ENCODE measurements around the gene TBC1D13. TPM values are rescaled to one million over a fixed set of nuclear protein-coding genes. Genes with fewer than 3 reads are reported as not detected.
"Not testable (repeated sequence)": the region's sequence is repeated elsewhere in the genome, so short reads cannot be mapped to it uniquely, and the experiment has no call there.

Gene TBC1D13
- total and polyA plus RNA-seq, 7 experiments from 2014 or later, result 18.6 to 43.5 (median 24.9) TPM

- Histone ChIP-seq H3K4me3 (ENCODE audit: low read length) (peak overlapping the region; percentile 97), H3K4me1 (ENCODE audit: control insufficient read depth in 2 of 2, insufficient read depth in 2 of 2, low read length in 2 of 2) (peaks cover 7 to 12% of the 10 kb centered on the region in 2 donors), H3K36me3 (ENCODE audit: control insufficient read depth in 2 of 3, insufficient read depth in 3 of 3, low read length in 3 of 3) (peaks cover 0 to 14% (median 0%) of the 10 kb centered on the region in 3 experiments), H3K27ac (ENCODE audit: low read depth, low read length) (peak overlapping the region; percentile 93), H3K9me3 (ENCODE audit: control insufficient read depth in 2 of 3, low read length in 3 of 3) (peaks cover 0 to 5% (median 0%) of the 10 kb centered on the region in 3 experiments), H3K27me3 (ENCODE audit: control insufficient read depth in 2 of 2, insufficient read depth in 2 of 2, low read length in 2 of 2) (no peaks in the 10 kb centered on the region)
- peak overlapping the region; percentile 93 to 100 (median 100) for H3K27ac Mint-ChIP-seq
- POLR2A ChIA-PET, result interaction anchor here (0.5 to 3.3 kb wide), 16 partner anchors 9 to 400 kb away, joined by 3 to 31 read pairs (median 4); partner anchors contain the start of genes ENDOG, SET, TBC1D13 and URM1
- peaks cover 0 to 4% (median 0%) of the 10 kb centered on the region in 11 donors for H3K9me3 Mint-ChIP-seq
- H3K4me1 Mint-ChIP-seq, result peaks cover 21 to 42% (median 39%) of the 10 kb centered on the region in 7 donors
- peak overlapping the region; percentile 95 to 99 (median 98) for H3K4me3 Mint-ChIP-seq
- peak in 6 of 9 donors; percentile 34 to 53 (median 42) for DNase-seq
- H3K27me3 Mint-ChIP-seq, result no peaks in the 10 kb centered on the region
- intact Hi-C loops (cut with micrococcal nuclease), result loop anchor here (1.0 to 5.0 kb wide), 15 partner anchors 16 to 494 kb away; partner anchors contain the start of genes DYNC2I2 (in 2 of the 2), ENDOG (in 2 of the 2), LRRC8A (in 2 of the 2) and TBC1D13 (in 2 of the 2)
- peak; percentile 33 for ATAC-seq
- CTCF ChIA-PET, result interaction anchor here (1.1 kb wide), 1 partner anchor 22 kb away, joined by 3 read pairs; no protein-coding TSS in a partner anchor
- peaks cover 0 to 14% (median 5%) of the 10 kb centered on the region in 5 donors for H3K36me3 Mint-ChIP-seq
Measured at GRCh38 chr9:128771094-128771721, 15.8 kb upstream of the TBC1D13 start.

GRCh38 chr9:128771745-128772519, 15.1 kb upstream of the TBC1D13 start, which contains the start of gene ZER1:
TSS of gene ZER1 (minus strand) at chr9:128771927. CDS start at chr9:128755565, 16,362 bp downstream.
- H3K9me3 Mint-ChIP-seq, result peaks cover 0 to 4% (median 0%) of the 10 kb centered on the region in 11 donors
- Histone ChIP-seq H3K27me3 (ENCODE audit: control insufficient read depth in 2 of 2, insufficient read depth in 2 of 2, low read length in 2 of 2) (no peaks in the 10 kb centered on the region), H3K27ac (ENCODE audit: low read depth, low read length) (peak within 1 kb of the TSS; percentile 93), H3K36me3 (ENCODE audit: control insufficient read depth in 2 of 3, insufficient read depth in 3 of 3, low read length in 3 of 3) (peaks cover 0 to 14% (median 0%) of the 10 kb centered on the region in 3 experiments), H3K4me3 (ENCODE audit: low read length) (peak within 1 kb of the TSS; percentile 97), H3K9me3 (ENCODE audit: control insufficient read depth in 2 of 3, low read length in 3 of 3) (peaks cover 0 to 5% (median 0%) of the 10 kb centered on the region in 3 experiments), H3K4me1 (ENCODE audit: control insufficient read depth in 2 of 2, insufficient read depth in 2 of 2, low read length in 2 of 2) (peaks cover 7 to 12% of the 10 kb centered on the region in 2 donors)
- intact Hi-C loops (cut with micrococcal nuclease), result loop anchor here (1.0 to 5.0 kb wide), 15 partner anchors 15 to 495 kb away; partner anchors contain the start of genes DYNC2I2 (in 2 of the 2), ENDOG (in 2 of the 2), LRRC8A (in 2 of the 2) and TBC1D13 (in 2 of the 2)
- no peaks in the 10 kb centered on the region for H3K27me3 Mint-ChIP-seq
- H3K27ac Mint-ChIP-seq, result peak within 1 kb of the TSS; percentile 93 to 100 (median 100)
- H3K4me3 Mint-ChIP-seq, result peak within 1 kb of the TSS; percentile 95 to 99 (median 98)
- POLR2A ChIA-PET, result interaction anchor here (0.5 to 3.3 kb wide), 19 partner anchors 9 to 401 kb away, joined by 3 to 31 read pairs (median 5); partner anchors contain the start of genes ENDOG, MIGA2, SET and TBC1D13
- peaks cover 0 to 14% (median 5%) of the 10 kb centered on the region in 5 donors for H3K36me3 Mint-ChIP-seq
- DNase-seq (peak; percentile 92 to 98 (median 95)), ATAC-seq (peak; percentile 97)
- CTCF ChIA-PET, result interaction anchor here (1.1 kb wide), 1 partner anchor 21 kb away, joined by 3 read pairs; no protein-coding TSS in a partner anchor
- H3K4me1 Mint-ChIP-seq, result peaks cover 21 to 40% (median 39%) of the 10 kb centered on the region in 7 donors

- DNase-seq (no peak), ATAC-seq (no peak)
- Histone ChIP-seq H3K27me3 (ENCODE audit: control insufficient read depth in 2 of 2, insufficient read depth in 2 of 2, low read length in 2 of 2) (no peaks in the 10 kb centered on the region), H3K27ac (ENCODE audit: low read depth, low read length) (no peak overlapping the region), H3K9me3 (ENCODE audit: control insufficient read depth in 2 of 3, low read length in 3 of 3) (peaks cover 0 to 5% (median 0%) of the 10 kb centered on the region in 3 experiments), H3K4me3 (ENCODE audit: low read length) (no peak overlapping the region), H3K4me1 (ENCODE audit: control insufficient read depth in 2 of 2, insufficient read depth in 2 of 2, low read length in 2 of 2) (peaks cover 7 to 12% of the 10 kb centered on the region in 2 donors), H3K36me3 (ENCODE audit: control insufficient read depth in 2 of 3, insufficient read depth in 3 of 3, low read length in 3 of 3) (peaks cover 0 to 6% (median 0%) of the 10 kb centered on the region in 3 experiments)
- peak overlapping the region in 8 of 10 donors; percentile 42 to 99 (median 90) for H3K4me3 Mint-ChIP-seq
- peak overlapping the region in 7 of 9 donors; percentile 25 to 100 (median 92) for H3K27ac Mint-ChIP-seq
- no peaks in the 10 kb centered on the region for H3K27me3 Mint-ChIP-seq
- H3K9me3 Mint-ChIP-seq, result peaks cover 0 to 4% (median 0%) of the 10 kb centered on the region in 11 donors
- intact Hi-C loops (cut with micrococcal nuclease), result loop anchor here (5.0 kb wide), 3 partner anchors 116 to 496 kb away; partner anchors contain the start of genes DYNC2I2 (in 1 of the 2), GOLGA2 (in 1 of the 2), MIGA2 (in 1 of the 2) and SWI5 (in 1 of the 2)
- peaks cover 18 to 33% (median 30%) of the 10 kb centered on the region in 7 donors for H3K4me1 Mint-ChIP-seq
- H3K36me3 Mint-ChIP-seq, result peaks cover 0 to 5% (median 4%) of the 10 kb centered on the region in 5 donors
- ChIA-PET POLR2A (interaction anchor here (0.9 to 3.3 kb wide), 7 partner anchors 9 to 263 kb away, joined by 4 to 31 read pairs (median 10); partner anchors contain the start of genes MIGA2, TBC1D13 and ZDHHC12), CTCF (no interaction called here)
Measured at GRCh38 chr9:128773049-128773448, 14.0 kb upstream of the TBC1D13 start.

- intact Hi-C loops (cut with micrococcal nuclease), result loop anchor here (5.0 kb wide), 3 partner anchors 118 to 498 kb away; partner anchors contain the start of genes DYNC2I2 (in 1 of the 2), GOLGA2 (in 1 of the 2), MIGA2 (in 1 of the 2) and SWI5 (in 1 of the 2)
- Histone ChIP-seq H3K27ac (ENCODE audit: low read depth, low read length) (no peak overlapping the region), H3K4me3 (ENCODE audit: low read length) (no peak overlapping the region), H3K4me1 (ENCODE audit: control insufficient read depth in 2 of 2, insufficient read depth in 2 of 2, low read length in 2 of 2) (peaks cover 7 to 12% of the 10 kb centered on the region in 2 donors), H3K27me3 (ENCODE audit: control insufficient read depth in 2 of 2, insufficient read depth in 2 of 2, low read length in 2 of 2) (no peaks in the 10 kb centered on the region), H3K9me3 (ENCODE audit: control insufficient read depth in 2 of 3, low read length in 3 of 3) (peaks cover 0 to 5% (median 0%) of the 10 kb centered on the region in 3 experiments), H3K36me3 (ENCODE audit: control insufficient read depth in 2 of 3, insufficient read depth in 3 of 3, low read length in 3 of 3) (peaks cover 0 to 4% (median 0%) of the 10 kb centered on the region in 3 experiments)
- H3K9me3 Mint-ChIP-seq, result peaks cover 0 to 4% (median 0%) of the 10 kb centered on the region in 11 donors
- no peak for ATAC-seq
- ChIA-PET POLR2A (interaction anchor here (1.2 kb wide), 1 partner anchor 15 kb away, joined by 4 read pairs; no protein-coding TSS in a partner anchor), CTCF (no interaction called here)
- no peak overlapping the region for H3K4me3 Mint-ChIP-seq
- DNase-seq, result no peak
- H3K36me3 Mint-ChIP-seq, result peaks cover 0 to 5% (median 3%) of the 10 kb centered on the region in 5 donors
- H3K27ac Mint-ChIP-seq, result peak overlapping the region in 1 of 9 donors; percentile 57
- H3K27me3 Mint-ChIP-seq, result no peaks in the 10 kb centered on the region
- peaks cover 14 to 16% (median 15%) of the 10 kb centered on the region in 7 donors for H3K4me1 Mint-ChIP-seq
Measured at GRCh38 chr9:128774804-128775203, 12.2 kb upstream of the TBC1D13 start.

- H3K27ac Mint-ChIP-seq; H3K4me1 ChIP-seq (ENCODE audit: control insufficient read depth in 2 of 2, insufficient read depth in 2 of 2, low read length in 2 of 2); intact Hi-C loops (cut with micrococcal nuclease); POLR2A ChIA-PET; H3K9me3 Mint-ChIP-seq; DNase-seq; H3K27ac ChIP-seq (ENCODE audit: low read depth, low read length); H3K9me3 ChIP-seq (ENCODE audit: control insufficient read depth in 2 of 3, low read length in 3 of 3); ATAC-seq; H3K4me3 Mint-ChIP-seq; H3K27me3 Mint-ChIP-seq; H3K4me1 Mint-ChIP-seq; H3K36me3 Mint-ChIP-seq; H3K27me3 ChIP-seq (ENCODE audit: control insufficient read depth in 2 of 2, insufficient read depth in 2 of 2, low read length in 2 of 2); CTCF ChIA-PET; H3K36me3 ChIP-seq (ENCODE audit: control insufficient read depth in 2 of 3, insufficient read depth in 3 of 3, low read length in 3 of 3); H3K4me3 ChIP-seq (ENCODE audit: low read length): not testable (repeated sequence)
Measured at GRCh38 chr9:128780093-128780492, 7.0 kb upstream of the TBC1D13 start.
